Activated CD4-positive, alpha-beta T cell treated with anti-CD3 and anti-CD28 coated beads, Interleukin-2, Interleukin-6, amounts not matched to agents 100 ng/mL and 50 ng/mL, durations not matched to agents 16 hours and 8 hours (primary cell): Measurements from ENCODE around the gene GDPD2.

ENCODE experiments used
- DNase-seq: peaks from one replicate; pipeline ENCODE4 v3.0.0-alpha.2; 2020

GDPD2 gene

GRCh38 chrX:70439016-70439415 lies 15.9 kb downstream of the GDPD2 start:
- DNase-seq, result peak; percentile 22

GRCh38 chrX:70442224-70442623 lies 19.1 kb downstream of the GDPD2 start:
- DNase-seq, result no peak

GRCh38 chrX:70444326-70444945 lies 21.3 kb downstream of the GDPD2 start, which contains the start of gene DLG3:
TSS of gene DLG3 (plus strand) at chrX:70444835. CDS start at chrX:70445202, 367 bp downstream.
- DNase-seq, result peak; percentile 30

- DNase-seq, result no peak
Measured at GRCh38 chrX:70444946-70445656, 22.0 kb downstream of the GDPD2 start.

GRCh38 chrX:70445951-70446350 lies 22.8 kb downstream of the GDPD2 start:
- no peak for DNase-seq

GRCh38 chrX:70446380-70447350 lies 23.6 kb downstream of the GDPD2 start:
- no peak for DNase-seq

GRCh38 chrX:70449457-70449966 lies 26.4 kb downstream of the GDPD2 start:
- no peak for DNase-seq

- DNase-seq, result peak; percentile 69
Measured at GRCh38 chrX:70452143-70452733, 29.1 kb downstream of the GDPD2 start.

GRCh38 chrX:70453024-70453618 lies 30.0 kb downstream of the GDPD2 start:
- DNase-seq, result no peak

- peak; percentile 74 for DNase-seq
Measured at GRCh38 chrX:70454441-70455365, 31.6 kb downstream of the GDPD2 start.

- DNase-seq, result peak; percentile 27
Measured at GRCh38 chrX:70455366-70456202, 32.5 kb downstream of the GDPD2 start.

GRCh38 chrX:70456256-70456655 lies 33.1 kb downstream of the GDPD2 start:
- DNase-seq, result peak; percentile 28

- no peak for DNase-seq
Measured at GRCh38 chrX:70461026-70461425, 37.9 kb downstream of the GDPD2 start.

GRCh38 chrX:70464051-70464450 lies 40.9 kb downstream of the GDPD2 start:
- no peak for DNase-seq

GRCh38 chrX:70466968-70467367 lies 43.9 kb downstream of the GDPD2 start:
- DNase-seq, result no peak

- DNase-seq, result no peak
Measured at GRCh38 chrX:70468709-70469108, 45.6 kb downstream of the GDPD2 start.

GRCh38 chrX:70470850-70471289 lies 47.8 kb downstream of the GDPD2 start:
- DNase-seq, result no peak

GRCh38 chrX:70476166-70476933 lies 53.2 kb downstream of the GDPD2 start:
- no peak for DNase-seq
